NCI-H146 treated with DMSO at 0.1 percent for 48 hours (cell line): ENCODE measurements around the gene ATP6V1G1.
"Not testable (repeated sequence)": the region's sequence is repeated elsewhere in the genome, so short reads cannot be mapped to it uniquely, and the experiment has no call there.

ENCODE experiments used
- DNase-seq: peaks from one replicate; lab custom pipeline; 2025; ENCODE audit not compliant: unreplicated experiment; lab: John Stamatoyannopoulos, UW

Gene ATP6V1G1

GRCh38 chr9:114578134-114578533, 9.4 kb upstream of the ATP6V1G1 start:
- DNase-seq, result not testable (repeated sequence)

- no peak for DNase-seq
Observed at GRCh38 chr9:114580609-114581193, 6.9 kb upstream of the ATP6V1G1 start.

GRCh38 chr9:114583371-114584155, 4.0 kb upstream of the ATP6V1G1 start:
- DNase-seq, result no peak

- no peak for DNase-seq
Observed at GRCh38 chr9:114588210-114588609, 641 bp downstream of the ATP6V1G1 start.

GRCh38 chr9:114588651-114589526, 1.3 kb downstream of the ATP6V1G1 start:
- no peak for DNase-seq

GRCh38 chr9:114590328-114590727, 2.8 kb downstream of the ATP6V1G1 start:
- DNase-seq, result no peak

GRCh38 chr9:114591291-114591787, 3.8 kb downstream of the ATP6V1G1 start:
- DNase-seq, result no peak

GRCh38 chr9:114591849-114592248, 4.3 kb downstream of the ATP6V1G1 start:
- DNase-seq, result no peak

GRCh38 chr9:114592356-114592755, 4.8 kb downstream of the ATP6V1G1 start:
- DNase-seq, result no peak

GRCh38 chr9:114594136-114594535, 6.6 kb downstream of the ATP6V1G1 start:
- DNase-seq, result no peak

GRCh38 chr9:114600502-114601248, 13.1 kb downstream of the ATP6V1G1 start:
- DNase-seq, result not testable (repeated sequence)

- not testable (repeated sequence) for DNase-seq
Observed at GRCh38 chr9:114601787-114602186, 14.2 kb downstream of the ATP6V1G1 start.

GRCh38 chr9:114602620-114603019, 15.1 kb downstream of the ATP6V1G1 start:
- no peak for DNase-seq

- DNase-seq, result no peak
Observed at GRCh38 chr9:114603248-114603647, 15.7 kb downstream of the ATP6V1G1 start.

- no peak for DNase-seq
Observed at GRCh38 chr9:114604989-114605388, 17.4 kb downstream of the ATP6V1G1 start.

GRCh38 chr9:114606068-114606467, 18.5 kb downstream of the ATP6V1G1 start:
- DNase-seq, result no peak

GRCh38 chr9:114606597-114607207, 19.1 kb downstream of the ATP6V1G1 start:
- no peak for DNase-seq

GRCh38 chr9:114607671-114608524, 20.3 kb downstream of the ATP6V1G1 start:
- no peak for DNase-seq

GRCh38 chr9:114608525-114608796, 20.9 kb downstream of the ATP6V1G1 start:
- no peak for DNase-seq
